ENCODE results near the gene PPIL6. TPM values are rescaled to one million over a fixed set of nuclear protein-coding genes. Genes with fewer than 3 reads are reported as not detected.

The PPIL6 gene
- total and polyA plus RNA-seq, 2 donors from 2014 or later: 6.0 to 8.4 TPM

DNA sequence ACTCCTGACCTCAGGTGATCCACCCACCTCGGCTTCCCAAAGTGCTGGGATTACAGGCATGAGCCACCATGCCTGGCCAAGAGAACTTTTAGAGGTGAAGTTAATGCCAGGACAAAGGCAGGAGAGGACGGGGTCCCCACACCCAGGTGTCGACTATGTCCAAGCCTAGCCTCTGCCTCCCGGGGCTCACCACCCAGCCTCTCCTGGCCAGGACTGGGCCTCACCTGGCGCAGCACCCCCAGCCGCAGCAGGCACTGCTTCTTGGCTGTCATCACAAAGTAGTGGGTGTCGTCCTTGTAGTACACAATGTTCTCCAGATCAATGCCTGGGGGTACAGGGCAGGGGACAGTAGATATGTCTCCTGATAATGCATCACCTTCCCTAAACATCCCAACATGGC, 10.9 kb upstream of the PPIL6 start:
- H3K4me1 ChIP-seq (ENCODE audit: control insufficient read depth in 2 of 3, insufficient read depth in 2 of 3, low read depth in 1 of 3, low read length in 3 of 3): peaks cover 0 to 10% (median 1%) of the 10 kb centered on the region in 3 donors
- FAIRE-seq: no peak
- intact Hi-C loops (cut with DNase I): no loop called here
- no peaks in the 10 kb centered on the region for H3K9me3 ChIP-seq (ENCODE audit: control insufficient read depth in 2 of 3, insufficient read depth in 1 of 3, low read length in 3 of 3)
- H3K27me3 ChIP-seq (ENCODE audit: control insufficient read depth, insufficient read depth, low read length): no peaks in the 10 kb centered on the region
- no peak overlapping the region for H3K4me3 ChIP-seq (ENCODE audit: low read length in 3 of 3)
- H3K36me3 ChIP-seq (ENCODE audit: control insufficient read depth in 2 of 3, insufficient read depth in 3 of 3, low read length in 3 of 3): peaks cover 0 to 3% (median 2%) of the 10 kb centered on the region in 3 donors
- no peak for DNase-seq
- TF ChIP-seq, protein P1, sequence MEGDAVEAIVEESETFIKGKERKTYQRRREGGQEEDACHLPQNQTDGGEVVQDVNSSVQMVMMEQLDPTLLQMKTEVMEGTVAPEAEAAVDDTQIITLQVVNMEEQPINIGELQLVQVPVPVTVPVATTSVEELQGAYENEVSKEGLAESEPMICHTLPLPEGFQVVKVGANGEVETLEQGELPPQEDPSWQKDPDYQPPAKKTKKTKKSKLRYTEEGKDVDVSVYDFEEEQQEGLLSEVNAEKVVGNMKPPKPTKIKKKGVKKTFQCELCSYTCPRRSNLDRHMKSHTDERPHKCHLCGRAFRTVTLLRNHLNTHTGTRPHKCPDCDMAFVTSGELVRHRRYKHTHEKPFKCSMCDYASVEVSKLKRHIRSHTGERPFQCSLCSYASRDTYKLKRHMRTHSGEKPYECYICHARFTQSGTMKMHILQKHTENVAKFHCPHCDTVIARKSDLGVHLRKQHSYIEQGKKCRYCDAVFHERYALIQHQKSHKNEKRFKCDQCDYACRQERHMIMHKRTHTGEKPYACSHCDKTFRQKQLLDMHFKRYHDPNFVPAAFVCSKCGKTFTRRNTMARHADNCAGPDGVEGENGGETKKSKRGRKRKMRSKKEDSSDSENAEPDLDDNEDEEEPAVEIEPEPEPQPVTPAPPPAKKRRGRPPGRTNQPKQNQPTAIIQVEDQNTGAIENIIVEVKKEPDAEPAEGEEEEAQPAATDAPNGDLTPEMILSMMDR (IDR thresholded peaks at IDR 0.05; ENCODE audit: borderline replicate concordance, extremely low read depth, insufficient read depth): no peak
- H3K27ac ChIP-seq (ENCODE audit: low read depth in 2 of 2, low read length in 2 of 2): no peak overlapping the region
- no peak overlapping the region for H3K9ac ChIP-seq (ENCODE audit: low read length in 3 of 3)

DNA sequence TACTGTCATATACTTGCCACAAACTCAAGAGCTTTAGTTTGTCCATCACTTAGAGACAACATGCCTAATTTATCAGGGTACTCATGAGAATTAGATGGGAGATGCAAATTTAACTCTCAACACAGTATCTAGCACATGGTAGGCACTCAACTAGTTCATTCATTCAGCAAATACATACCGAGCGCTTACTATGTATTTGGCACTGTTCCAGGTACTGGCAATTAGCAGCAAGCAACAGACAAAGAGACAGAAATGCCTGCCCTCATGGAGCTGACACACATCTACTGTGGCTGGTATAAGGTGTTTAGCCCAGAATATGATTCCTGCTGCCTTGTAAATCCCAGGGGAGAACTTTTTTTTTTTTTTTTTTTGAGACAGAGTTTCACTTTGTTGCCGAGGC, 10.4 kb upstream of the PPIL6 start:
- no peak overlapping the region for H3K4me3 ChIP-seq (ENCODE audit: low read length in 3 of 3)
- intact Hi-C loops (cut with DNase I): no loop called here
- DNase-seq (no peak), FAIRE-seq (no peak)
- no peaks in the 10 kb centered on the region for H3K27me3 ChIP-seq (ENCODE audit: control insufficient read depth, insufficient read depth, low read length)
- no peaks in the 10 kb centered on the region for H3K9me3 ChIP-seq (ENCODE audit: control insufficient read depth in 2 of 3, insufficient read depth in 1 of 3, low read length in 3 of 3)
- H3K9ac ChIP-seq (ENCODE audit: low read length in 3 of 3): no peak overlapping the region
- H3K27ac ChIP-seq (ENCODE audit: low read depth in 2 of 2, low read length in 2 of 2): no peak overlapping the region
- peaks cover 0 to 3% (median 2%) of the 10 kb centered on the region in 3 donors for H3K36me3 ChIP-seq (ENCODE audit: control insufficient read depth in 2 of 3, insufficient read depth in 3 of 3, low read length in 3 of 3)
- TF ChIP-seq, protein P1 (IDR thresholded peaks at IDR 0.05; ENCODE audit: borderline replicate concordance, extremely low read depth, insufficient read depth): no peak
- peaks cover 0 to 6% (median 0%) of the 10 kb centered on the region in 3 donors for H3K4me1 ChIP-seq (ENCODE audit: control insufficient read depth in 2 of 3, insufficient read depth in 2 of 3, low read depth in 1 of 3, low read length in 3 of 3)

DNA sequence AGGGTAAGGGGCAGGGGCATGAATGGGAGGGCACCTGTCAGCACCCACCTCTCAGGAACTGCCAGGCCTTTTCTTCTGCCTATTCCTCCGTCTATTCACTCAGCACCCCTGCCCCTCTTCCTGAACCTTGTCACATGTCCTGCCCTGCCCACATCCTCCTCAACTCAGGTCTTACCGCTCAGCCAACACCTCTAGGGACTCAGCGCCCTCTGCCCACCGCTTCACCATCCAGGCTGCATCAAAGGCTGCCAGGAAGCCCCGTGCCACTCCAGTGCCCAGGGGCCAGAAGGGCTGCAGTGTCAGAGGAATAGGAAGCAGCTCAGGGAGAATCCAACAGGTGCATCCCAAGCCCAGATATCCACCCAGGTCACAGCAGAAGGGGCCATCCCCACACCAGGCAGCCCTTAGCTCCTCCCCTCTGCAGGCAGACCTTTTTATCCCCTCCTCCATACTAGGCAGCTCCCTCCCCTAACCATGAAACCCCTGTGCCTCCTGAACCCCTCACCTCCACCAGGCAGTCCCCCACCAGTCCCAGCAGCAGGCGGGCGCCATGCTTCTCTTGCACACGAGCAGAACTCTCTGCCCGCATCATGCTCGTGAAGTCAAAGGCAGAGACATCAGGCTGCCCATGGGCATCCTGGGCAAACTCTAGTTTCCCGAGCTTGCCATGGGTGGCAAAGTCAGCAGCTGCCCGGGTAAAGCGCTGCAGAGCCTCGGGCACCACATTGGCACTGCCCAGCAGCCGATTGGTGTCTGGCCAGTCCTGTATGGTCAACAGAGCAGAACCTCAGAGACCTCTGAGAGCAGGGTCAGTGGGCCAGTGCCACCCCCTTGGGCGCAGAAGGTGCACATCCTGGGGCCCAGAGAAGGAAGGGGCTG, 9.6 kb upstream of the PPIL6 start:
- intact Hi-C loops (cut with DNase I): no loop called here
- H3K4me1 ChIP-seq (ENCODE audit: control insufficient read depth in 2 of 3, insufficient read depth in 2 of 3, low read depth in 1 of 3, low read length in 3 of 3): peaks cover 0 to 6% (median 0%) of the 10 kb centered on the region in 3 donors
- H3K4me3 ChIP-seq (ENCODE audit: low read length in 3 of 3): no peak overlapping the region
- H3K27ac ChIP-seq (ENCODE audit: low read depth in 2 of 2, low read length in 2 of 2): no peak overlapping the region
- no peak for DNase-seq
- H3K9ac ChIP-seq (ENCODE audit: low read length in 3 of 3): no peak overlapping the region
- FAIRE-seq: no peak
- peaks cover 0 to 6% (median 3%) of the 10 kb centered on the region in 3 donors for H3K36me3 ChIP-seq (ENCODE audit: control insufficient read depth in 2 of 3, insufficient read depth in 3 of 3, low read length in 3 of 3)
- no peaks in the 10 kb centered on the region for H3K27me3 ChIP-seq (ENCODE audit: control insufficient read depth, insufficient read depth, low read length)
- TF ChIP-seq, protein P1 (IDR thresholded peaks at IDR 0.05; ENCODE audit: borderline replicate concordance, extremely low read depth, insufficient read depth): no peak
- H3K9me3 ChIP-seq (ENCODE audit: control insufficient read depth in 2 of 3, insufficient read depth in 1 of 3, low read length in 3 of 3): no peaks in the 10 kb centered on the region

All from kidney (tissue), 14 donors.